GM12878 (cell line): Measurements from ENCODE around the gene PHACTR1. TPM values are rescaled to one million over a fixed set of nuclear protein-coding genes. Genes with fewer than 3 reads are reported as not detected.

Source experiments
- ATAC-seq: fragments of 200-7000 bp; cut with Tn5 transposase; 3 replicates; pipeline ENCODE4 v1.9.1; 2020; ENCODE audit warnings: mild to moderate bottlenecking, moderate library complexity
- BruUV-seq: library from RNA; stranded (reverse); fragments of 400-500 nt; replicated peaks from 2 replicates; lab custom pipeline; 2021; lab: Mats Ljungman, UMichigan
- CTCF ChIA-PET: fragments of 300-600 bp; sonication (Branson Sonifier 250); formaldehyde crosslinking; extraction: SDS; loops from one replicate; lab custom pipeline; 2021; ENCODE audit warnings: inconsistent platforms; lab: Yijun Ruan, JAX
- POLR2A ChIA-PET: fragments of 350-600 bp; formaldehyde crosslinking; extraction: SDS; loops from one replicate; lab custom pipeline; 2021; ENCODE audit warnings: inconsistent platforms; lab: Charles Lee
- RAD21 ChIA-PET: fragments of 300-600 bp; sonication (Branson Sonifier 250); formaldehyde crosslinking; loops from one replicate; lab custom pipeline; 2023; ENCODE audit warnings: antibody characterized with exemption; ENCODE audit not compliant: unreplicated experiment; lab: Charles Lee
- SMC1A ChIA-PET: fragments of 300-600 bp; sonication (Branson Sonifier 250); formaldehyde crosslinking; loops from one replicate; lab custom pipeline; 2023; ENCODE audit not compliant: unreplicated experiment, uncharacterized antibody; lab: Charles Lee
- DNase-seq: peaks from one replicate; pipeline ENCODE4 v3.0.0-alpha.2; 2011; ENCODE audit warnings: low read depth, low spot score
- FAIRE-seq: peaks from 3 replicates; lab custom pipeline; 2011; peaks lifted over from hg19 to GRCh38; lab: Jason Lieb, UNC
- H2AFZ ChIP-seq: 2 replicates; pipeline ENCODE4 v1.6.0; 2011; ENCODE audit warnings: low read depth, low read length, control low read depth; ENCODE audit not compliant: control insufficient read depth
- H3K27ac ChIP-seq: 2 replicates; pipeline ENCODE4 v1.5.1; 2011; ENCODE audit warnings: control low read depth; ENCODE audit not compliant: control insufficient read depth, insufficient read depth
- H3K27me3 ChIP-seq, 2 experiments: replicated peaks in 1 of 2; 2 replicates each; pipeline versions ENCODE4 v1.6.0 to v1.6.1; 2011; ENCODE audit warnings: low read length in 1 of 2; ENCODE audit not compliant: control insufficient read depth in 2 of 2, insufficient read depth in 2 of 2
- H3K36me3 ChIP-seq, 2 experiments: 2 replicates each; pipeline ENCODE4 v1.5.1; 2011; ENCODE audit warnings: low read length in 1 of 2; ENCODE audit not compliant: control insufficient read depth in 2 of 2, insufficient read depth in 2 of 2
- H3K4me1 ChIP-seq: 2 replicates; pipeline ENCODE4 v1.6.1; 2011; ENCODE audit warnings: mild to moderate bottlenecking, low read length, moderate library complexity, mixed read lengths; ENCODE audit not compliant: control insufficient read depth, insufficient read depth
- H3K4me2 ChIP-seq: 2 replicates; pipeline ENCODE4 v1.6.0; 2011; ENCODE audit warnings: control low read depth; ENCODE audit not compliant: control insufficient read depth, insufficient read depth
- H3K4me3 ChIP-seq: fragments of 200-600 bp; sonication (generic); 2 replicates; pipeline ENCODE4 v1.5.1; 2016
- H3K79me2 ChIP-seq: 2 replicates; pipeline ENCODE4 v1.6.0; 2011; ENCODE audit warnings: low read length; ENCODE audit not compliant: control insufficient read depth, insufficient read depth
- H3K9ac ChIP-seq: 2 replicates; pipeline ENCODE4 v1.8.0; 2011; ENCODE audit warnings: low read length, control low read depth, mixed read lengths; ENCODE audit not compliant: control insufficient read depth, insufficient read depth
- H3K9me3 ChIP-seq: replicated peaks from 3 replicates; pipeline ENCODE4 v1.5.1; 2011; ENCODE audit warnings: mild to moderate bottlenecking, low read length; ENCODE audit not compliant: control insufficient read depth, insufficient read depth
- H4K20me1 ChIP-seq: 2 replicates; pipeline ENCODE4 v1.6.0; 2011; ENCODE audit not compliant: control insufficient read depth, insufficient read depth
- CBX3 ChIP-seq: fragments of 200-600 bp; sonication (generic); IDR thresholded peaks from 2 replicates; pipeline ENCODE4 v1.6.1; 2016; ENCODE audit warnings: low read depth, borderline replicate concordance
- HDAC2 ChIP-seq: fragments of 200-600 bp; sonication (generic); IDR thresholded peaks from 2 replicates; pipeline ENCODE4 v1.6.1; 2017
- MLLT1 ChIP-seq: fragments of 450-650 bp; IDR thresholded peaks from 2 replicates; pipeline ENCODE4 v1.6.1; 2016; ENCODE audit warnings: mild to moderate bottlenecking
- NR2F1 ChIP-seq: fragments of 450-650 bp; conservative IDR thresholded peaks from 2 replicates; pipeline ENCODE4 v1.6.1; 2017; ENCODE audit warnings: mild to moderate bottlenecking
- NRF1 ChIP-seq: conservative IDR thresholded peaks from 2 replicates; pipeline ENCODE4 v1.6.1; 2011; ENCODE audit warnings: mild to moderate bottlenecking, low read depth, low read length, improper control_type of control experiment
- PML ChIP-seq: IDR thresholded peaks from 2 replicates; pipeline ENCODE4 v1.6.1; 2012; ENCODE audit warnings: low read length, inconsistent platforms
- TCF12 ChIP-seq: IDR thresholded peaks from 2 replicates; pipeline ENCODE4 v1.6.1; 2011; ENCODE audit warnings: low read depth, mild to moderate bottlenecking, low read length
- USF1 ChIP-seq: IDR thresholded peaks from 2 replicates; pipeline ENCODE4 v1.6.1; 2011; ENCODE audit warnings: borderline replicate concordance, low read depth, mild to moderate bottlenecking, moderate library complexity, mixed read lengths, low read length; ENCODE audit not compliant: insufficient read depth; ENCODE audit errors: extremely low read length
- ZNF207 ChIP-seq: fragments of 450-650 bp; IDR thresholded peaks from 2 replicates; pipeline ENCODE4 v1.6.1; 2014; ENCODE audit warnings: antibody characterized with exemption, mild to moderate bottlenecking, borderline replicate concordance
- WGBS: methylation state at CpG from one replicate; pipeline ENCODE4 v1.1.6; 2016; ENCODE audit warnings: low lambda C conversion rate; ENCODE audit not compliant: insufficient replicate concordance, insufficient coverage; ENCODE audit errors: missing lambda C conversion rate; 5-methylcytosine and 5-hydroxymethylcytosine counted together
- in situ Hi-C: fragments of 300-500 bp; cut with MboI; formaldehyde crosslinking; loops from 9 replicates; pipeline ENCODE4 v1.14.3; 2018; ENCODE audit warnings: mixed read lengths
- intact Hi-C: fragments of 100-400 bp; cut with micrococcal nuclease; formaldehyde crosslinking; loops from one replicate; pipeline ENCODE4 v1.14.2; 2022; ENCODE audit not compliant: unreplicated experiment
- polyA plus RNA-seq, 11 experiments: library from polyadenylated mRNA; depleted of rRNA in 4 of 11; unstranded in 6 of 11; stranded (reverse) in 5 of 11; fragments of >200 nt; fragmentation: Nextera tagmentation in 4 of 11; fragmentation: Illumina TruSeq in 1 of 11; extraction: Ambion mirVana in 4 of 11; extraction: Trizol in 1 of 11; gene quantifications; 1 replicate in 1 of 11; 2 replicates in 10 of 11; pipeline versions ENCODE4 v1.2.1 to v1.2.3, GENCODE V29; 2011 to 2016; ENCODE audit warnings: inconsistent platforms in 2 of 11, missing spikeins in 2 of 11, low read depth in 1 of 11
- total RNA-seq, 4 experiments: library from RNA; depleted of rRNA in 3 of 4; stranded (reverse); fragments of >200 nt in 3 of 4; fragmentation: Illumina TruSeq in 1 of 4; extraction: Trizol in 1 of 4; gene quantifications; 2 replicates each; pipeline versions ENCODE4 v1.2.1 to v1.2.3, GENCODE V29; 2013 to 2021

The PHACTR1 gene
- total and polyA plus RNA-seq, 10 of the 15 experiments (the other 5 are each of a cell fraction or from before 2014, with no cell fraction given), result 34.2 to 94.6 (median 62.3) TPM

GRCh38 chr6:12884983-12885382, 168.4 kb downstream of the PHACTR1 start:
- intact Hi-C loops (no loop called here), in situ Hi-C loops (no loop called here)
- POLR2A ChIA-PET, result interaction anchor here (0.7 kb wide), 1 partner anchor 1083 kb away, joined by 3 read pairs; no protein-coding TSS in a partner anchor

GRCh38 chr6:12886961-12887775, 170.6 kb downstream of the PHACTR1 start:
- POLR2A ChIA-PET, result interaction anchor here (0.7 kb wide), 1 partner anchor 14 kb away, joined by 4 read pairs; no protein-coding TSS in a partner anchor
- no peaks in the 10 kb centered on the region for H3K36me3 ChIP-seq
- H3K4me3 ChIP-seq, result no peak overlapping the region
- FAIRE-seq (no peak), ATAC-seq (no peak), DNase-seq (no peak)
- H3K79me2 ChIP-seq, result no peaks in the 10 kb centered on the region
- peaks cover 2% of the 10 kb centered on the region for H3K9me3 ChIP-seq
- no peak overlapping the region for H3K9ac ChIP-seq
- H4K20me1 ChIP-seq, result no peaks in the 10 kb centered on the region
- TF ChIP-seq CBX3 (no peak), ZNF207 (no peak), TCF12 (no peak), PML (no peak), MLLT1 (no peak), NR2F1 (no peak), HDAC2 (no peak)
- RAD21 ChIA-PET, result no interaction called here
- H3K27ac ChIP-seq, result no peak overlapping the region
- no peaks in the 10 kb centered on the region for H3K4me1 ChIP-seq
- intact Hi-C loops (no loop called here), in situ Hi-C loops (no loop called here)
- CTCF ChIA-PET, result interaction anchor here (0.8 to 1.5 kb wide), 3 partner anchors 26 to 286 kb away, joined by 3 to 4 read pairs (median 3); no protein-coding TSS in a partner anchor
- SMC1A ChIA-PET, result interaction anchor here (1.0 kb wide), 1 partner anchor 9 kb away, joined by 3 read pairs; no protein-coding TSS in a partner anchor
- no peaks in the 10 kb centered on the region; a peak in 2 of 4 replicates for H3K27me3 ChIP-seq
- H3K4me2 ChIP-seq, result no peak overlapping the region
- H2AFZ ChIP-seq, result no peak overlapping the region
- BruUV-seq, result no TSS peak
- WGBS, result 39% methylated on average over 8 of the region's 8 CpGs

More at GRCh38 chr6:12884983-12885382, 168.4 kb downstream of the PHACTR1 start:
- Histone ChIP-seq H3K9ac (no peak overlapping the region), H3K79me2 (no peaks in the 10 kb centered on the region), H3K4me1 (no peaks in the 10 kb centered on the region), H3K4me3 (no peak overlapping the region), H3K4me2 (no peak overlapping the region), H3K27me3 (no peaks in the 10 kb centered on the region; a peak in 2 of 4 replicates), H2AFZ (no peak overlapping the region), H3K9me3 (no peaks in the 10 kb centered on the region), H3K27ac (no peak overlapping the region), H3K36me3 (no peaks in the 10 kb centered on the region), H4K20me1 (no peaks in the 10 kb centered on the region)
- ChIA-PET SMC1A (no interaction called here), RAD21 (no interaction called here), CTCF (no interaction called here)
- DNase-seq (no peak), FAIRE-seq (no peak), ATAC-seq (no peak)
- no peak for TF ChIP-seq USF1
- no peak for TF ChIP-seq NRF1
- no TSS peak for BruUV-seq
- WGBS, result 58% methylated on average over 7 of the region's 7 CpGs
